Measurements from ENCODE around the gene ASB5. TPM values are rescaled to one million over a fixed set of nuclear protein-coding genes. Genes with fewer than 3 reads are reported as not detected.

The ASB5 gene
- total RNA-seq, 1 donor from 2014 or later: not detected

- H3K4me3 ChIP-seq: no peak overlapping the region
- no peaks in the 10 kb centered on the region for H3F3A ChIP-seq (ENCODE audit: low read depth)
- no peaks in the 10 kb centered on the region for H4K20me1 ChIP-seq (ENCODE audit: low read depth)
- TF ChIP-seq EZH2phosphoT487 (IDR thresholded peaks at IDR 0.05): no peak
- TF ChIP-seq, protein P1, sequence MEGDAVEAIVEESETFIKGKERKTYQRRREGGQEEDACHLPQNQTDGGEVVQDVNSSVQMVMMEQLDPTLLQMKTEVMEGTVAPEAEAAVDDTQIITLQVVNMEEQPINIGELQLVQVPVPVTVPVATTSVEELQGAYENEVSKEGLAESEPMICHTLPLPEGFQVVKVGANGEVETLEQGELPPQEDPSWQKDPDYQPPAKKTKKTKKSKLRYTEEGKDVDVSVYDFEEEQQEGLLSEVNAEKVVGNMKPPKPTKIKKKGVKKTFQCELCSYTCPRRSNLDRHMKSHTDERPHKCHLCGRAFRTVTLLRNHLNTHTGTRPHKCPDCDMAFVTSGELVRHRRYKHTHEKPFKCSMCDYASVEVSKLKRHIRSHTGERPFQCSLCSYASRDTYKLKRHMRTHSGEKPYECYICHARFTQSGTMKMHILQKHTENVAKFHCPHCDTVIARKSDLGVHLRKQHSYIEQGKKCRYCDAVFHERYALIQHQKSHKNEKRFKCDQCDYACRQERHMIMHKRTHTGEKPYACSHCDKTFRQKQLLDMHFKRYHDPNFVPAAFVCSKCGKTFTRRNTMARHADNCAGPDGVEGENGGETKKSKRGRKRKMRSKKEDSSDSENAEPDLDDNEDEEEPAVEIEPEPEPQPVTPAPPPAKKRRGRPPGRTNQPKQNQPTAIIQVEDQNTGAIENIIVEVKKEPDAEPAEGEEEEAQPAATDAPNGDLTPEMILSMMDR (IDR thresholded peaks at IDR 0.05): no peak
- no peak for TF ChIP-seq EZH2 (IDR thresholded peaks at IDR 0.05)
- no peaks in the 10 kb centered on the region for H3K36me3 ChIP-seq
- H3K9ac ChIP-seq: no peak overlapping the region
- peaks cover 10% of the 10 kb centered on the region for H3K4me1 Mint-ChIP-seq
- peaks cover 2% of the 10 kb centered on the region for H3K27me3 Mint-ChIP-seq (ENCODE audit: insufficient read depth, low read depth)
- H3K4me2 ChIP-seq: no peak overlapping the region
- H3K27ac ChIP-seq: no peak overlapping the region
- no peak overlapping the region for H2AFZ ChIP-seq (replicated peaks)
- DNase-seq (ENCODE audit: low spot score): peak; percentile 10
- H3K27ac Mint-ChIP-seq: no peak overlapping the region
- H3K9me3 Mint-ChIP-seq: no peaks in the 10 kb centered on the region
- H3K79me2 ChIP-seq (ENCODE audit: low read depth): no peaks in the 10 kb centered on the region
- no peak overlapping the region for H3K4me3 Mint-ChIP-seq
- no peaks in the 10 kb centered on the region for H3K36me3 Mint-ChIP-seq
- H3K4me1 ChIP-seq: no peaks in the 10 kb centered on the region
- H3K9me3 ChIP-seq (ENCODE audit: low read depth): no peaks in the 10 kb centered on the region
- no peaks in the 10 kb centered on the region for H3K27me3 ChIP-seq
Measured at GRCh38 chr4:176205299-176205698, 63.7 kb downstream of the ASB5 start.

GRCh38 chr4:176198316-176198903 is 70.6 kb downstream of the ASB5 start:
- Histone ChIP-seq H2AFZ (replicated peaks) (no peak overlapping the region), H3F3A (ENCODE audit: low read depth) (peaks cover 6% of the 10 kb centered on the region), H3K4me1 (no peaks in the 10 kb centered on the region), H3K9ac (no peak overlapping the region), H3K4me3 (no peak overlapping the region), H3K36me3 (no peaks in the 10 kb centered on the region), H3K27ac (no peak overlapping the region), H3K27me3 (no peaks in the 10 kb centered on the region), H4K20me1 (ENCODE audit: low read depth) (no peaks in the 10 kb centered on the region), H3K9me3 (ENCODE audit: low read depth) (no peaks in the 10 kb centered on the region), H3K79me2 (ENCODE audit: low read depth) (no peaks in the 10 kb centered on the region), H3K4me2 (no peak overlapping the region)
- Mint-ChIP-seq H3K4me1 (peaks cover 12% of the 10 kb centered on the region), H3K9me3 (no peaks in the 10 kb centered on the region), H3K27me3 (ENCODE audit: insufficient read depth, low read depth) (peaks cover 2% of the 10 kb centered on the region), H3K36me3 (no peaks in the 10 kb centered on the region), H3K4me3 (no peak overlapping the region), H3K27ac (peak overlapping the region; percentile 28)
- DNase-seq (ENCODE audit: low spot score): peak; percentile 15
- TF ChIP-seq EZH2phosphoT487 (IDR thresholded peaks at IDR 0.05) (no peak), EZH2 (IDR thresholded peaks at IDR 0.05) (no peak)
- TF ChIP-seq, protein P1 (IDR thresholded peaks at IDR 0.05): no peak

DNA sequence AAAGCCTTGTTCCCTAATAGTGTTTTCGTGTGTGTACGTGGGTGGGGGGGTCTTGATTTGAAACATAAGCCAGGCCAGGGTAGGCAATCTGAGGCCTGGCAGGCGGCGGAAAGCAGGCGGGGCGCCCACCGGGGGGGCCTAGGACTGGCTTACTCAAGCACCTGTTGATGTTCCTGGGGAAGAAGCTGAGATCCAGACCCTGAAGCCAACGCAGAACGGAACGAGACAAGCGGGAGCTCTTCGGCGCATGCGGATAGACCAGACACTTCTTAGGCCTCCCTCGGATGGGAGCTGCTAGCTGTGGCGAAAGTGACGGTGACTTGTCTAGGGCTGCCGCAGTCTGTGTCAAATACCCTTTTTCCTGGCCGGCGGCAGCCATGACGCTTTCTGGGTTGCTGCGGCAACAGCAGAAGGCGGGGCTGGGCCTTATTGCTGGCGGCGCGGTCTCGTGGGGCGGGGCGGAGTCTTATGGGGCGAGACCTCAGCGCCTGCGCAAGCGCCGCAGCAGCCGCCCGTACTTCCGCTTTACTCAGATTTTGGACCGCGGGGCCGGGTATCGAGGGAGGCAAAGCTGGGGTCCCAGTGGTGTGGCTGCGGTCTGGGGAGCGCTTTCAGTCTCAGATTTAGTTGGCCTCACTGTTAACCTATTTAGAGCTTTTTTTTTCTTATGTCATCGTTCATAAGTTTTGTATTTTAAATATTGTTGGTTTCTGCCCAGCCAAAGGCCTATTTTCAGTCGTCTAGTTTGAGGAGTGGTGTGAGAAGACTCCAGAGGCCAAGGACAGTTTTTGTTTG is 73.6 kb downstream of the ASB5 start, which contains the start of gene SPATA4:
Gene SPATA4, minus strand, starts transcription at position 402 of the 795 bp plus-strand sequence. Its CDS starts 23 bp downstream, at position 379.
- no peaks in the 10 kb centered on the region for H3K36me3 Mint-ChIP-seq
- H3K79me2 ChIP-seq (ENCODE audit: low read depth): no peaks in the 10 kb centered on the region
- peak within 1 kb of the TSS; percentile 74 for H3K4me2 ChIP-seq
- TF ChIP-seq EZH2phosphoT487 (IDR thresholded peaks at IDR 0.05): no peak
- TF ChIP-seq, protein P1 (IDR thresholded peaks at IDR 0.05): no peak
- TF ChIP-seq EZH2 (IDR thresholded peaks at IDR 0.05): no peak
- H3K27me3 Mint-ChIP-seq (ENCODE audit: insufficient read depth, low read depth): no peaks in the 10 kb centered on the region
- peak within 1 kb of the TSS; percentile 90 for H3K4me3 Mint-ChIP-seq
- H3K36me3 ChIP-seq: no peaks in the 10 kb centered on the region
- H3K27ac ChIP-seq: no peak within 1 kb of the TSS
- H2AFZ ChIP-seq (replicated peaks): peak within 1 kb of the TSS; percentile 93
- peak within 1 kb of the TSS; percentile 72 for H3K27ac Mint-ChIP-seq
- H3K9me3 Mint-ChIP-seq: no peaks in the 10 kb centered on the region
- no peaks in the 10 kb centered on the region for H3K4me1 ChIP-seq
- peaks cover 6% of the 10 kb centered on the region for H3F3A ChIP-seq (ENCODE audit: low read depth)
- no peaks in the 10 kb centered on the region for H3K9me3 ChIP-seq (ENCODE audit: low read depth)
- H4K20me1 ChIP-seq (ENCODE audit: low read depth): no peaks in the 10 kb centered on the region
- peaks cover 12% of the 10 kb centered on the region for H3K4me1 Mint-ChIP-seq
- DNase-seq (ENCODE audit: low spot score): peak; percentile 97
- H3K27me3 ChIP-seq: no peaks in the 10 kb centered on the region
- peak within 1 kb of the TSS; percentile 51 for H3K4me3 ChIP-seq
- H3K9ac ChIP-seq: no peak within 1 kb of the TSS
